T-cell (primary cell): ENCODE measurements around the gene ITGA7. TPM values are rescaled to one million over a fixed set of nuclear protein-coding genes. Genes with fewer than 3 reads are reported as not detected.
A peak's percentile ranks its signal among the peaks of the same experiment; 100 is the strongest.

Source experiments
- ATAC-seq, 4 experiments: fragments of 200-7000 bp in 3 of 4; fragments of 150-1000 bp in 1 of 4; cut with Tn5 transposase; replicated peaks in 1 of 4; 1 replicate in 3 of 4; 2 replicates in 1 of 4; pipeline ENCODE4 v1.10.0; 2021; ENCODE audit warnings: moderate library complexity in 3 of 4, mild to moderate bottlenecking in 2 of 4, moderate number of reproducible peaks in 1 of 4
- CTCF ChIA-PET, 2 donors: fragments of 300-600 bp; sonication (Branson Sonifier 250); formaldehyde crosslinking; loops; one replicate each; lab custom pipeline; 2022; ENCODE audit warnings: antibody characterized with exemption in 2 of 2; lab: Charles Lee
- POLR2A ChIA-PET, 2 donors: fragments of 300-600 bp; sonication (Branson Sonifier 250); formaldehyde crosslinking; loops; one replicate each; lab custom pipeline; 2022; ENCODE audit warnings: antibody characterized with exemption in 2 of 2; lab: Charles Lee
- DNase-seq, 35 experiments: peaks; one replicate each; pipeline versions ENCODE4 v3.0.0 to v3.0.0-alpha.2; 2013 to 2023
- H3K27ac ChIP-seq: one replicate; pipeline ENCODE4 v1.5.1; 2013; ENCODE audit warnings: low read length
- H3K27me3 ChIP-seq, 2 experiments: replicated peaks in 1 of 2; 1 replicate in 1 of 2; 2 replicates in 1 of 2; pipeline versions ENCODE4 v1.6.1 to v1.7.0; 2013; ENCODE audit warnings: low read length in 1 of 2, mixed read lengths in 1 of 2; ENCODE audit not compliant: control insufficient read depth in 2 of 2, insufficient read depth in 2 of 2; ENCODE audit errors: extremely low read depth in 1 of 2
- H3K36me3 ChIP-seq, 2 donors: 1 replicate in 1 of 2; 2 replicates in 1 of 2; pipeline versions ENCODE4 v1.6.1 to v1.7.0; 2013; ENCODE audit warnings: low read length in 1 of 2; ENCODE audit not compliant: control insufficient read depth in 2 of 2, insufficient read depth in 1 of 2; ENCODE audit errors: extremely low read depth in 1 of 2
- H3K4me1 ChIP-seq, 2 experiments: 1 replicate in 1 of 2; 2 replicates in 1 of 2; pipeline versions ENCODE4 v1.6.1 to v1.7.0; 2013; ENCODE audit warnings: low read length in 2 of 2, mixed read lengths in 1 of 2; ENCODE audit not compliant: insufficient read depth in 2 of 2, control insufficient read depth in 1 of 2; ENCODE audit errors: extremely low read depth in 1 of 2
- H3K4me3 ChIP-seq, 2 donors: 1 replicate in 1 of 2; 2 replicates in 1 of 2; pipeline versions ENCODE4 v1.5.1 to v1.7.0; 2013; ENCODE audit warnings: mild to moderate bottlenecking in 2 of 2, low read length in 1 of 2, moderate library complexity in 1 of 2; ENCODE audit not compliant: control insufficient read depth in 1 of 2; ENCODE audit errors: extremely low read depth in 1 of 2
- H3K9me3 ChIP-seq: 2 replicates; pipeline ENCODE4 v1.7.0; 2013
- H3K27ac Mint-ChIP-seq, 2 donors: one replicate each; pipeline ENCODE4 v1.8.0; 2020 to 2021; ENCODE audit warnings: mild to moderate bottlenecking in 2 of 2, mixed read lengths in 2 of 2
- H3K27me3 Mint-ChIP-seq, 2 donors: one replicate each; pipeline ENCODE4 v1.8.0; 2021 to 2022; ENCODE audit warnings: mixed read lengths in 2 of 2
- H3K36me3 Mint-ChIP-seq: one replicate; pipeline ENCODE4 v1.8.0; 2021; ENCODE audit warnings: mixed read lengths
- H3K4me1 Mint-ChIP-seq, 3 donors: one replicate each; pipeline ENCODE4 v1.8.0; 2020 to 2022; ENCODE audit warnings: mixed read lengths in 3 of 3, mild to moderate bottlenecking in 1 of 3
- H3K4me3 Mint-ChIP-seq, 3 donors: one replicate each; pipeline ENCODE4 v1.8.0; 2020 to 2022; ENCODE audit warnings: mild to moderate bottlenecking in 3 of 3, mixed read lengths in 3 of 3, moderate library complexity in 3 of 3
- H3K9me3 Mint-ChIP-seq, 3 donors: one replicate each; pipeline ENCODE4 v1.8.0; 2020 to 2022; ENCODE audit warnings: mixed read lengths in 3 of 3
- WGBS: methylation state at CpG from one replicate; pipeline ENCODE4 v1.1.5; 2013; ENCODE audit warnings: missing lambda C conversion rate; ENCODE audit not compliant: insufficient coverage; 5-methylcytosine and 5-hydroxymethylcytosine counted together
- total RNA-seq, 35 experiments: library from RNA in 6 of 35; stranded (reverse) in 6 of 35; fragments of 120-200 nt in 1 of 35; gene quantifications; one replicate each; pipeline versions ENCODE4 v1.2.1 to v1.2.4 and lab custom pipeline; 2013 to 2026

ITGA7 gene
- total RNA-seq, 5 donors from 2014 or later (not counting 1 experiment from before 2014, with no cell fraction given): 2.6 to 4.6 (median 3.1) TPM

- H3K4me3 Mint-ChIP-seq: no peak overlapping the region
- Histone ChIP-seq H3K27me3 (no peaks in the 10 kb centered on the region), H3K4me1 (peaks cover 3 to 45% of the 10 kb centered on the region in 2 experiments), H3K27ac (peak overlapping the region; percentile 10), H3K36me3 (peaks cover 6 to 17% of the 10 kb centered on the region in 2 donors), H3K9me3 (no peaks in the 10 kb centered on the region), H3K4me3 (no peak overlapping the region)
- no peak for DNase-seq
- peak overlapping the region; percentile 61 to 75 for H3K27ac Mint-ChIP-seq
- POLR2A ChIA-PET: no interaction called here
- no peak for ATAC-seq
- peaks cover 3% of the 10 kb centered on the region for H3K36me3 Mint-ChIP-seq
- no peaks in the 10 kb centered on the region for H3K27me3 Mint-ChIP-seq
- peaks cover 25 to 45% (median 34%) of the 10 kb centered on the region in 3 donors for H3K4me1 Mint-ChIP-seq
- no peaks in the 10 kb centered on the region for H3K9me3 Mint-ChIP-seq
- CTCF ChIA-PET: interaction anchor here (1.0 to 1.3 kb wide), 5 partner anchors 9 to 93 kb away, joined by 3 to 21 read pairs (median 4); partner anchors contain the start of genes BLOC1S1 (in 1 of the 2), ORMDL2 (in 1 of the 2) and SARNP (in 1 of the 2)
- WGBS: 83% methylated on average over 1 of the region's 3 CpGs
Observed at GRCh38 chr12:55724940-55725309, 17.2 kb upstream of the ITGA7 start.

- DNase-seq: peak; percentile 34 to 76 (median 61)
Observed at GRCh38 chr12:55724226-55724939, 16.7 kb upstream of the ITGA7 start.

GRCh38 chr12:55723516-55724225 is 16.0 kb upstream of the ITGA7 start:
- Histone ChIP-seq H3K4me1 (peaks cover 2 to 41% of the 10 kb centered on the region in 2 experiments), H3K4me3 (no peak overlapping the region), H3K36me3 (peaks cover 6 to 29% of the 10 kb centered on the region in 2 donors), H3K27me3 (no peaks in the 10 kb centered on the region), H3K9me3 (no peaks in the 10 kb centered on the region), H3K27ac (no peak overlapping the region)
- ATAC-seq (no peak), DNase-seq (no peak)
- Mint-ChIP-seq H3K27me3 (no peaks in the 10 kb centered on the region), H3K36me3 (peaks cover 3% of the 10 kb centered on the region), H3K27ac (peak overlapping the region in 1 of 2 donors; percentile 75), H3K4me1 (peaks cover 23 to 43% (median 28%) of the 10 kb centered on the region in 3 donors), H3K9me3 (no peaks in the 10 kb centered on the region), H3K4me3 (no peak overlapping the region)
- POLR2A ChIA-PET: no interaction called here
- 90% methylated on average over 3 of the region's 10 CpGs for WGBS
- CTCF ChIA-PET: no interaction called here

More at GRCh38 chr12:55724226-55724939, 16.7 kb upstream of the ITGA7 start:
- H3K27me3 Mint-ChIP-seq: no peaks in the 10 kb centered on the region
- no peaks in the 10 kb centered on the region for H3K9me3 ChIP-seq
- peak overlapping the region; percentile 61 to 75 for H3K27ac Mint-ChIP-seq
- H3K9me3 Mint-ChIP-seq: no peaks in the 10 kb centered on the region
- peaks cover 21 to 40% (median 29%) of the 10 kb centered on the region in 3 donors for H3K4me1 Mint-ChIP-seq
- H3K4me1 ChIP-seq: peaks cover 2 to 43% of the 10 kb centered on the region in 2 experiments
- 98% methylated on average over 6 of the region's 11 CpGs for WGBS
- peak overlapping the region; percentile 10 for H3K27ac ChIP-seq
- peaks cover 3% of the 10 kb centered on the region for H3K36me3 Mint-ChIP-seq
- peaks cover 6 to 23% of the 10 kb centered on the region in 2 donors for H3K36me3 ChIP-seq
- ATAC-seq: peak; percentile 55 to 67 (median 59)
- no peaks in the 10 kb centered on the region for H3K27me3 ChIP-seq
- POLR2A ChIA-PET: no interaction called here
- CTCF ChIA-PET: interaction anchor here (1.0 to 1.3 kb wide), 5 partner anchors 9 to 93 kb away, joined by 3 to 21 read pairs (median 4); partner anchors contain the start of genes BLOC1S1 (in 1 of the 2), ORMDL2 (in 1 of the 2) and SARNP (in 1 of the 2)
- H3K4me3 ChIP-seq: no peak overlapping the region
- no peak overlapping the region for H3K4me3 Mint-ChIP-seq

- DNase-seq (no peak), ATAC-seq (no peak)
- peaks cover 2 to 43% of the 10 kb centered on the region in 2 experiments for H3K4me1 ChIP-seq
- Mint-ChIP-seq H3K4me3 (no peak overlapping the region), H3K4me1 (peaks cover 28 to 50% (median 31%) of the 10 kb centered on the region in 3 donors), H3K36me3 (peaks cover 6% of the 10 kb centered on the region), H3K27me3 (no peaks in the 10 kb centered on the region), H3K27ac (no peak overlapping the region), H3K9me3 (no peaks in the 10 kb centered on the region)
- ChIA-PET CTCF (interaction anchor here in 1 of 2 donors (0.5 kb wide), 1 partner anchor 8 kb away, joined by 3 read pairs; no protein-coding TSS in a partner anchor), POLR2A (no interaction called here)
- 100% methylated on average over 5 of the region's 8 CpGs for WGBS
- no peak overlapping the region for H3K27ac ChIP-seq
- H3K9me3 ChIP-seq: no peaks in the 10 kb centered on the region
- H3K27me3 ChIP-seq: no peaks in the 10 kb centered on the region
- H3K4me3 ChIP-seq: no peak overlapping the region
- H3K36me3 ChIP-seq: peaks cover 6 to 34% of the 10 kb centered on the region in 2 donors
Observed at GRCh38 chr12:55722948-55723347, 15.2 kb upstream of the ITGA7 start.

- WGBS: 84% methylated on average over 9 of the region's 14 CpGs
- Histone ChIP-seq H3K4me1 (peaks cover 2 to 43% of the 10 kb centered on the region in 2 experiments), H3K4me3 (no peak overlapping the region), H3K36me3 (peaks cover 6 to 34% of the 10 kb centered on the region in 2 donors), H3K27me3 (no peaks in the 10 kb centered on the region), H3K9me3 (no peaks in the 10 kb centered on the region), H3K27ac (no peak overlapping the region)
- Mint-ChIP-seq H3K4me3 (no peak overlapping the region), H3K27me3 (no peaks in the 10 kb centered on the region), H3K27ac (peak overlapping the region in 1 of 2 donors; percentile 45), H3K9me3 (no peaks in the 10 kb centered on the region), H3K36me3 (peaks cover 6% of the 10 kb centered on the region), H3K4me1 (peaks cover 25 to 50% (median 33%) of the 10 kb centered on the region in 3 donors)
- ATAC-seq (no peak), DNase-seq (no peak)
- CTCF ChIA-PET: no interaction called here
- POLR2A ChIA-PET: no interaction called here
Observed at GRCh38 chr12:55721601-55722213, 14.0 kb upstream of the ITGA7 start.

- H3K4me1 Mint-ChIP-seq: peaks cover 28 to 50% (median 32%) of the 10 kb centered on the region in 3 donors
- ChIA-PET CTCF (no interaction called here), POLR2A (no interaction called here)
- Histone ChIP-seq H3K27ac (no peak overlapping the region), H3K36me3 (peaks cover 6 to 31% of the 10 kb centered on the region in 2 donors), H3K9me3 (no peaks in the 10 kb centered on the region), H3K4me3 (no peak overlapping the region), H3K27me3 (no peaks in the 10 kb centered on the region), H3K4me1 (peaks cover 5 to 49% of the 10 kb centered on the region in 2 experiments)
- no peak for ATAC-seq
- no peak for DNase-seq
- 98% methylated on average over 7 of the region's 9 CpGs for WGBS
- H3K9me3 Mint-ChIP-seq: no peaks in the 10 kb centered on the region
- H3K4me3 Mint-ChIP-seq: no peak overlapping the region
- H3K27ac Mint-ChIP-seq: no peak overlapping the region
- no peaks in the 10 kb centered on the region for H3K27me3 Mint-ChIP-seq
- H3K36me3 Mint-ChIP-seq: peaks cover 5% of the 10 kb centered on the region
Observed at GRCh38 chr12:55720894-55721444, 13.3 kb upstream of the ITGA7 start.
